Fibroblast of pulmonary artery (primary cell): Measurements from ENCODE around the gene LIPH.

Experiments used
- DNase-seq: peaks from one replicate; pipeline ENCODE4 v3.0.0-alpha.2; 2010; ENCODE audit warnings: low read depth
- H3K4me3 ChIP-seq: replicated peaks from 2 replicates; pipeline ENCODE4 v1.5.1; 2011; ENCODE audit warnings: low read depth, mild to moderate bottlenecking, control low read depth, low read length, moderate library complexity
- TF ChIP-seq, protein P1 (sequence below): IDR thresholded peaks from 2 replicates; pipeline ENCODE4 v1.5.1; 2011; ENCODE audit warnings: mild to moderate bottlenecking, control low read depth, low read length, inconsistent platforms; ENCODE audit errors: missing control alignments

Gene LIPH

DNA sequence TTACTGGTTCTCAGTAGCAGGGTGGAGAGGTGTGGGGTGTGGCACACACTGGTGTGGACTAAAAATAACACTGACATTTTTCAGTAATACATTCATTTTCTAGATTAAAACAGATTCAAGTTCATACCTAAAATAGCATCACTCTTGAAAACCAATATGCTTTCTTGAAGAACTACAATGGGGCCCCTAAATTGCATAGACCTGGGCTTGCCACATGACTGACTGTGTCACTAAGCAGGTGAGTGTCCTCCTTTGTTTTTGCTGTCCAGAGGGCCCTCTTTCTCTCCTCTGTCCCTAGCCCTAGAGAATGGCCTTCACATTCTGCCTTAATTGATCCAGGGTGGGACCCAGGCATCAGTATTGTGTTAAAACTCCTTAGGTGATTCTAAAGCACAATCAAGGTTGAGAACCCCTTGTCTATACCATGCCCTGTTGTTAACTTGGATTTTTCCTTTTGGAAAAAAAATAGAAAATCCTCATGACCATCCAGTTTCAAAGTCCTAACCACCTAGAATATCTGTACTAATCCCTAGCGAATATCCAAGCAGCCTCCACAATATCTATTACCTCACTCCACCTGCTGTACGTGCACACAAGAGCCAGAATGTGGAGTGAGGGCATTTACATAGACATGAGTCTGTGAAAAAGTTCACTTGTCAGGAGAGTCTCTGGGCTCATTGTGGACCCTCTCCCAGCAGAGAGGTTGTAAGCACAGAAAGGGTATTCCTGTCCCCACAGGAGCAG, 34.8 kb downstream of the LIPH start:
- no peak overlapping the region for H3K4me3 ChIP-seq
- DNase-seq: no peak
- TF ChIP-seq, protein P1, sequence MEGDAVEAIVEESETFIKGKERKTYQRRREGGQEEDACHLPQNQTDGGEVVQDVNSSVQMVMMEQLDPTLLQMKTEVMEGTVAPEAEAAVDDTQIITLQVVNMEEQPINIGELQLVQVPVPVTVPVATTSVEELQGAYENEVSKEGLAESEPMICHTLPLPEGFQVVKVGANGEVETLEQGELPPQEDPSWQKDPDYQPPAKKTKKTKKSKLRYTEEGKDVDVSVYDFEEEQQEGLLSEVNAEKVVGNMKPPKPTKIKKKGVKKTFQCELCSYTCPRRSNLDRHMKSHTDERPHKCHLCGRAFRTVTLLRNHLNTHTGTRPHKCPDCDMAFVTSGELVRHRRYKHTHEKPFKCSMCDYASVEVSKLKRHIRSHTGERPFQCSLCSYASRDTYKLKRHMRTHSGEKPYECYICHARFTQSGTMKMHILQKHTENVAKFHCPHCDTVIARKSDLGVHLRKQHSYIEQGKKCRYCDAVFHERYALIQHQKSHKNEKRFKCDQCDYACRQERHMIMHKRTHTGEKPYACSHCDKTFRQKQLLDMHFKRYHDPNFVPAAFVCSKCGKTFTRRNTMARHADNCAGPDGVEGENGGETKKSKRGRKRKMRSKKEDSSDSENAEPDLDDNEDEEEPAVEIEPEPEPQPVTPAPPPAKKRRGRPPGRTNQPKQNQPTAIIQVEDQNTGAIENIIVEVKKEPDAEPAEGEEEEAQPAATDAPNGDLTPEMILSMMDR: no peak

DNA sequence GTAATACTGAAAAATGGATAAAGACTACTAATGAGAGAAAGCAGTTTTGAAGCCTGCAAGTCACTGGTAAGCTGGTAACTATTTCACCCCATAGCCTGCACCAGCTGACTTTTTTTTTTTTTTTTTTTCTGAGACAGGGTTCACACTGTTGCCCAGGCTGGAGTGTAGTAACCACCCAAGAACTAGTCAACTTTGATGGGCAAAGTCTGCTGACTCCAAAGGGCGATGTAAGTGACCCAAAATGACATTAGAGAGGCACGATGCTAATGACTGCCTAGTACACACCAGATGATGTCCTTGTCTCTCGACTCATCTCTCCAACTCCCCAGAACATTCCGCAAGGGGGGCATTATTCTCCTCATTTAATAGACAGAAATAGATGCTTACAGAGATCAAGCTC, 40.7 kb downstream of the LIPH start:
- H3K4me3 ChIP-seq: no peak overlapping the region
- DNase-seq: no peak
- TF ChIP-seq, protein P1: no peak

DNA sequence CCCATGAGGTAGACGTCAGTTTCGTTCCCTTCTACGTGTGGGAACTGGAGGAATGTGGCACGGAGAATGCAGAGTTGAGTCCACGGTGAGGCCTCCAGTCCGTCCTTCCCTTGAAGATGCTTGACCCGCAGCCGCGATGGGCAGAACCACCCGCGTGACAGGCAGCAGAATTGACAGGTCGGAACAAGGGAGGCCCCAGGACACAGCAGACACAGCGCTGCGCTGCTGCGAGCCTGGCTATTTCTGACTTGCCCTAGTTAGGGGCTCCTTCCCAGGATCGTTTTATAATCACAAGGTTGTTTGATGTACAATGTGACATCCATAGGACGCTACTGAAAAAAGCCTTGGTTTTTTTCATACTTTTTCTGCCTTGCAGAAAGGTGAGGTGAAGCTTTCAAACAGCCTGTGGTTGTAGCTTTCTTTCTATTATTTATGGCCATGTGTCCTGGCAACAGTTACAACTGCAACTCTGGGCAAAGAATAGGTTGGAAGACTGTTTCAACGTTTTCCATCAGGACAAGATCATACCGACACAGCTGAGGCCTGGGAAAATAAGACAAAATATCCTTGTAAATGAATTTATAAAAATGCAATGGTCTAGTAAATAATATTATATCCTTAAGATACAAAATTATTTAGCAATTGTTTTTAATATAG, 43.9 kb downstream of the LIPH start:
- H3K4me3 ChIP-seq: no peak overlapping the region
- no peak for DNase-seq
- TF ChIP-seq, protein P1: no peak

DNA sequence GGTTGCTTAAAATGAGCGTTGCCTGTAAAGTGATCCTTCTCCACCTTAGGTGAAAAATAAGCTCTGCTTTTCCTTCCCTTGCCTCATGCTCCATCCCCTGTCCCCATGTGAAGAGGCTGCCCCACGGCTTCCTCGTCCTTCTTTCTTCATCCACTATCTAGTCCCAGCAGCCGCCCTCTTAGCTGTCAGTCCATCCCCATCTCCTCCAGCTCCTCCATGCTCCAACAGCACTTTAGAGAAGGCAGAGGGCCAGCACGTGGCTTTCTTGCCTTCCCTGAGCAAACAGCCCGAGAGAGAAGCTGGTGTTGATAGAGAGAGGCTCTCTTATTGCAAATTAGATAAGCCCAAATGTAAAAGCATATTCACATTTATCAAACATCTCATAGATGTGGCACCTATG, 44.5 kb downstream of the LIPH start:
- no peak for DNase-seq
- H3K4me3 ChIP-seq: no peak overlapping the region
- TF ChIP-seq, protein P1: no peak

DNA sequence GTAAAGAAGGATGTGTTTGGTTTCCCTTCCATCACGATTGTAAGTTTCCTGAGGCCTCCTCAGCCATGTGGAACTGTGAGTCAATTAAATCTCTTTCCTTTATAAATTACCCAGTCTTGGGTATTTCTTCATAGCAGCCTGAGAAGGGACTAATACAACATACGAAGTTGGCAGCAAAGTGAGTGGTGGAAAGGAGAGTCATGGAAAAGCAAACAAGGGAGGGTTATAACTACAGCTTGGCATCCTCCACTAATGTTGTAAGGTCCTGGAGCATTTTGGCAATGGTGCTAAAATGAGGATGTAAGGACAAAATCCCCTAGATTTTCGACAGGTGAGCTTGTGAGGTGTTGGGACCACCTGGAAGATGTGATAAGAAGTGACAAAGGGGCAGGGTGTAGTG, 47.8 kb downstream of the LIPH start:
- H3K4me3 ChIP-seq: no peak overlapping the region
- DNase-seq: no peak
- TF ChIP-seq, protein P1: no peak

DNA sequence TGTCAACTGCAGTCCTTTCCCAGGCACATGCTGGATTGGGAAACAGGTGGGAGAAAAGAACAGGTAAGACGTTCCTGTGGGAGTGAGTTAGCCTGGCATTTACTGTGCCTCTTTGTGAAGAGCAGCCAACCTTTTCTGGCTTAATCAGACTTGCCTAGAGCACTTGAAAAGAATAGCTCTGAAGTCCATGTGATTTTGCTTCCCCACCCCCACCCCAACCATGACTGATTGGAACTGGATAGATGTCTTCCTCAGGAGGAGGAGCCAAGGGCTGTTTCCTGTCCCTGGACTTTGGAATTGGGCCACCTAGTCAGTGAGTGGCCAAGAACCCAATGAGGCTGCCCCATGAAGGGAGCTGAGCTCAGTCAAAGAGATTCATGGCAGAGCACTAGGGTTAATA, 48.9 kb downstream of the LIPH start:
- no peak for DNase-seq
- TF ChIP-seq, protein P1: no peak
- H3K4me3 ChIP-seq: no peak overlapping the region
